ENCODE results near the gene ANKRD40. TPM values are rescaled to one million over a fixed set of nuclear protein-coding genes. Genes with fewer than 3 reads are reported as not detected.

The ANKRD40 gene
- total RNA-seq, 3 donors from 2014 or later, result 26.8 to 86.0 (median 29.6) TPM

GRCh38 chr17:50675190-50675589, 32.5 kb downstream of the ANKRD40 start:
- no peak overlapping the region for H3K4me3 ChIP-seq
- H3K4me1 ChIP-seq (ENCODE audit: low read depth), result peaks cover 19% of the 10 kb centered on the region
- ATAC-seq (peak; percentile 35), DNase-seq (no peak)
- no peaks in the 10 kb centered on the region for H3K36me3 ChIP-seq (ENCODE audit: low read depth)
- no peak for TF ChIP-seq CTCF (IDR thresholded peaks at IDR 0.05)
- intact Hi-C loops (cut with DNase I, micrococcal nuclease), result no loop called here
- no peaks in the 10 kb centered on the region for H3K9me3 ChIP-seq

GRCh38 chr17:50672831-50673551, 34.7 kb downstream of the ANKRD40 start:
- Histone ChIP-seq H3K9me3 (no peaks in the 10 kb centered on the region), H3K36me3 (ENCODE audit: low read depth) (no peaks in the 10 kb centered on the region), H3K4me1 (ENCODE audit: low read depth) (peaks cover 19% of the 10 kb centered on the region), H3K4me3 (no peak overlapping the region)
- TF ChIP-seq CTCF (IDR thresholded peaks at IDR 0.05), result no peak
- no peak for ATAC-seq
- intact Hi-C loops (cut with DNase I, micrococcal nuclease), result no loop called here
- peak in 1 of 3 donors; percentile 27 for DNase-seq

DNA sequence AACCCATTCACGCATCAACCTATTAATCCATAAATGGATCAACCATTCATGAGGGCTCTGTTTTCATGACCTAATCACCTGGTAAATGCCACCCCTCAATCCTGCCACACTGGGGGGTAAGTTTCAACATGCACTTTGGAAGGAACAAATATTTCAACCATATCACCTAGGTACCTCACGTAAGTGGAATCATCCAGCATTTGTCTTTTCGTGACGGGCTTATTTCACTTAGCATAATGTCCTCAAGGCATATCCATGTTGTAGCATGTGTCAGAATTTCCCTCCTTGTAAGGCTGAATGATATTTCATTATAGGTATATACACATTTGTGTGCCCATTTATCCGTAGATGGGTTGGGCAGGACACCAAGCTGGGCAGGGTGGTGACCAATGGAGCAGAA, 35.6 kb downstream of the ANKRD40 start:
- Histone ChIP-seq H3K4me3 (no peak overlapping the region), H3K36me3 (ENCODE audit: low read depth) (no peaks in the 10 kb centered on the region), H3K4me1 (ENCODE audit: low read depth) (peaks cover 19% of the 10 kb centered on the region), H3K9me3 (no peaks in the 10 kb centered on the region)
- intact Hi-C loops (cut with DNase I, micrococcal nuclease), result no loop called here
- no peak for TF ChIP-seq CTCF (IDR thresholded peaks at IDR 0.05)
- ATAC-seq (no peak), DNase-seq (no peak)

- ATAC-seq (no peak), DNase-seq (peak in 1 of 3 donors; percentile 25)
- H3K4me1 ChIP-seq (ENCODE audit: low read depth), result no peaks in the 10 kb centered on the region
- intact Hi-C loops (cut with DNase I, micrococcal nuclease), result no loop called here
- H3K9me3 ChIP-seq, result no peaks in the 10 kb centered on the region
- TF ChIP-seq CTCF (IDR thresholded peaks at IDR 0.05), result no peak
- no peak overlapping the region for H3K4me3 ChIP-seq
- H3K36me3 ChIP-seq (ENCODE audit: low read depth), result no peaks in the 10 kb centered on the region
Observed at GRCh38 chr17:50668838-50669581, 38.7 kb downstream of the ANKRD40 start.

- no peaks in the 10 kb centered on the region for H3K9me3 ChIP-seq
- H3K4me1 ChIP-seq (ENCODE audit: low read depth), result no peaks in the 10 kb centered on the region
- no peak for TF ChIP-seq CTCF (IDR thresholded peaks at IDR 0.05)
- intact Hi-C loops (cut with DNase I, micrococcal nuclease), result no loop called here
- ATAC-seq (peak; percentile 50), DNase-seq (peak in 1 of 3 donors; percentile 21)
- no peaks in the 10 kb centered on the region for H3K36me3 ChIP-seq (ENCODE audit: low read depth)
- no peak overlapping the region for H3K4me3 ChIP-seq
Observed at GRCh38 chr17:50668025-50668837, 39.5 kb downstream of the ANKRD40 start.
